ENCODE results near the gene AOPEP. TPM values are rescaled to one million over a fixed set of nuclear protein-coding genes. Genes with fewer than 3 reads are reported as not detected.
A peak's percentile ranks its signal among the peaks of the same experiment; 100 is the strongest.

The AOPEP gene
- total and polyA plus RNA-seq, 2 of the 13 experiments (the other 11 are each of a cell fraction or from before 2014, with no cell fraction given), result 22.2 to 41.6 TPM

DNA sequence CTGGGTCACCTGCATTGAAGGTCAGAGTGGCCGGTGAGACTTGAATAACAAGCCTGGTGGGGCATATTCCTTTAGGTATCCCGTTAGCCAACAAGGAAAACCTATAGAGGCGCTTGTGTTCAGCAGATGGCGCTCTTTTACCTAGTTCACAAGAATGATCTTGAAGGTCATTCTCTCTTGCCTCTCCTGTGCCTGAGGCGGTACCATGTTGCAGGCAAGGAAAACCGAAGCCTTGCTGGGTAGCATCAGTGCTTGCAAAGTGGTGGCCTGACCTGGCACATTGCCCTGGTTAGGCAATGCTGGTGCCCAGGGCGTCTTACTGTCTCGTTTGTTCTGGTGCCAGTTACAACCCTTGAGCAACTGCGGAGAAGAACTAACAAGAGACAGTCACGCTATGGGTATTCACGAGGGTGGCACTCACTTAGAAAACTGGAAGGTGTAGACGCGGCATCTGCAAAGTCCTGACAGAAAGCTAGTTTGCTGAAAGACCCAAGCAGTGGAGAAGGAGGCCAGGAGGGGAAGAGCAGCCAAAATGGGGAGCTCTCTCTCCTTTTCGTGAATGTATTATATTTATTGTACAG is 56.7 kb downstream of the AOPEP start (continued):
- TF ChIP-seq ZNF24 (IDR thresholded peaks at IDR 0.05) (no peak), ARNT2 (CRISPR knock-in tag; IDR thresholded peaks at IDR 0.05; ENCODE audit: low read depth) (0 out of 2 replicates have a peak, but pooled peaks have one; percentile 36), ATF1 (CRISPR knock-in tag; IDR thresholded peaks at IDR 0.05) (no peak), ZNF501 (CRISPR knock-in tag; IDR thresholded peaks at IDR 0.05) (peak; percentile 68; the same call in 1 of the 2 replicates), MED8 (CRISPR knock-in tag; IDR thresholded peaks at IDR 0.05; ENCODE audit: insufficient replicate concordance) (no peak), HNF1A (IDR thresholded peaks at IDR 0.05; ENCODE audit: low read depth) (no peak), HNF1A (CRISPR knock-in tag; IDR thresholded peaks at IDR 0.05; ENCODE audit: borderline replicate concordance) (no peak), HMGA1 (CRISPR knock-in tag; conservative IDR thresholded peaks at IDR 0.05) (no peak), KAT8 (CRISPR knock-in tag; IDR thresholded peaks at IDR 0.05) (0 out of 2 replicates have a peak, but pooled peaks have one; percentile 29), FOXA3 (CRISPR knock-in tag; IDR thresholded peaks at IDR 0.05) (peak; percentile 42; the same call in 1 of the 2 replicates), ZNF292 (CRISPR knock-in tag; IDR thresholded peaks at IDR 0.05; ENCODE audit: borderline replicate concordance, low read depth) (no peak), ELF1 (CRISPR knock-in tag; IDR thresholded peaks at IDR 0.05) (no peak), KDM2A (CRISPR knock-in tag; IDR thresholded peaks at IDR 0.05; ENCODE audit: borderline replicate concordance, low read depth) (peak; percentile 41; the same call in 1 of the 2 replicates), POLR2AphosphoS2 (IDR thresholded peaks at IDR 0.05; ENCODE audit: low read depth, low read length) (no peak), FOXA1 (IDR thresholded peaks at IDR 0.05) (no peak), FOXA1 (CRISPR knock-in tag; IDR thresholded peaks at IDR 0.05) (0 out of 2 replicates have a peak, but pooled peaks have one; percentile 11), ZFYVE20 (CRISPR knock-in tag; IDR thresholded peaks at IDR 0.05; ENCODE audit: borderline replicate concordance, low read depth) (no peak), ZNF337 (CRISPR knock-in tag; IDR thresholded peaks at IDR 0.05; ENCODE audit: borderline replicate concordance, low read depth) (no peak), HNF1B (CRISPR knock-in tag; IDR thresholded peaks at IDR 0.05) (peak; percentile 78), RFX1 (IDR thresholded peaks at IDR 0.05) (no peak), ZNF674 (CRISPR knock-in tag; IDR thresholded peaks at IDR 0.05; ENCODE audit: low read depth) (no peak), YY1 (IDR thresholded peaks at IDR 0.05; ENCODE audit: insufficient read depth, insufficient replicate concordance, low read depth, low read length) (no peak)
- TF ChIP-seq, protein P1, sequence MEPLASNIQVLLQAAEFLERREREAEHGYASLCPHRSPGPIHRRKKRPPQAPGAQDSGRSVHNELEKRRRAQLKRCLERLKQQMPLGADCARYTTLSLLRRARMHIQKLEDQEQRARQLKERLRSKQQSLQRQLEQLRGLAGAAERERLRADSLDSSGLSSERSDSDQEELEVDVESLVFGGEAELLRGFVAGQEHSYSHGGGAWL (CRISPR knock-in tag; IDR thresholded peaks at IDR 0.05), result no peak
- TF ChIP-seq, protein P2, sequence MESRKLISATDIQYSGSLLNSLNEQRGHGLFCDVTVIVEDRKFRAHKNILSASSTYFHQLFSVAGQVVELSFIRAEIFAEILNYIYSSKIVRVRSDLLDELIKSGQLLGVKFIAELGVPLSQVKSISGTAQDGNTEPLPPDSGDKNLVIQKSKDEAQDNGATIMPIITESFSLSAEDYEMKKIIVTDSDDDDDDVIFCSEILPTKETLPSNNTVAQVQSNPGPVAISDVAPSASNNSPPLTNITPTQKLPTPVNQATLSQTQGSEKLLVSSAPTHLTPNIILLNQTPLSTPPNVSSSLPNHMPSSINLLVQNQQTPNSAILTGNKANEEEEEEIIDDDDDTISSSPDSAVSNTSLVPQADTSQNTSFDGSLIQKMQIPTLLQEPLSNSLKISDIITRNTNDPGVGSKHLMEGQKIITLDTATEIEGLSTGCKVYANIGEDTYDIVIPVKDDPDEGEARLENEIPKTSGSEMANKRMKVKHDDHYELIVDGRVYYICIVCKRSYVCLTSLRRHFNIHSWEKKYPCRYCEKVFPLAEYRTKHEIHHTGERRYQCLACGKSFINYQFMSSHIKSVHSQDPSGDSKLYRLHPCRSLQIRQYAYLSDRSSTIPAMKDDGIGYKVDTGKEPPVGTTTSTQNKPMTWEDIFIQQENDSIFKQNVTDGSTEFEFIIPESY (CRISPR knock-in tag; IDR thresholded peaks at IDR 0.05), result peak; percentile 62
